ENCODE measurements around the gene SRP72.

SRP72 gene

GRCh38 chr4:56465599-56466295 lies 1.7 kb upstream of the SRP72 start:
- no peak for DNase-seq

- peak; percentile 2 for DNase-seq
Measured at GRCh38 chr4:56466296-56466761, 1.1 kb upstream of the SRP72 start.

GRCh38 chr4:56466910-56467283 lies 520 bp upstream of the SRP72 start:
- no peak for DNase-seq

- DNase-seq: no peak
Measured at GRCh38 chr4:56468097-56468422, 643 bp downstream of the SRP72 start.

- no peak for DNase-seq
Measured at GRCh38 chr4:56469489-56470210, 2.2 kb downstream of the SRP72 start.

- DNase-seq: no peak
Measured at GRCh38 chr4:56475917-56476316, 8.5 kb downstream of the SRP72 start.

DNA sequence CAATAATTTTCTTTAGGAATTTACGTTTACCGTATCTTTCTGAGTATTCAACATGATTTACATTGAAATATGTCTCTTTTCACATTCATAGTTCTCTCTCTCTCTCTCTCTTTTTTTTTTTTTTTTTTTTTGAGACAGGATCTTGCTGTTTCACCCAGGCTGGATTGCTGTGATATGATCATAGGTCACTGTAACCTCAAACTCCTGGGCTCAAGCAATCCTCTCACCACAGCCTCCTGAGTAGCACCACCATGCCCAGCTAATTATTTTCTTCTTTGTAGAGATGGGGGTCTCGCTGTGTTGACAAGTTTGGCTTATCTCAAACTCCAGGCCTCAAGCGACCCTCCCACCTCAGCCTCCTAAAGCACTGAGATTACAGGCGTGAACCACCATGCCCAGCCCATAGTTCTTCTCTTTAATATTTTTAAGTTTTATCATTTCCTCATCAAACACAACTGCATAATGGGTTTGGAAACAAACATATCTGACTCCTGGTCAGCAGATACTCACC lies 9.8 kb downstream of the SRP72 start:
- no peak for DNase-seq

DNA sequence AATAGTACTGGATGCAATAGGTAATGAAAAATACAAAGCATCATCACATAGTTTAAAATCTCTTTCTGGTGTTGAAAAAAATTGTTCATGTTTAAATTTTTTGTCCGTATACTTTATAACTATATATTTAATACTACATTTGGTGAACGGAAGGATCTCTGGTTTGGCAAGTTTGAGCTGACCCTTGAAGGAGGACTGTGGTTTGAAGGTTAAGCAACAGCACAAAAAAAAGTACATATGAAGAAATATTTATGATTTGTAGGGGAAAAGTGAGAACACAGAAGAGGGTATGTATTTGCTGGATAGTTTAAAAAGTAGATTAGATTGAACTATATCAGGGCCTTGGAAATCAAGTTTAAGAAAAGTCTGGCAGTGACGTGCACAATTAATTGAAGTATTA lies 13.3 kb downstream of the SRP72 start:
- no peak for DNase-seq

GRCh38 chr4:56496241-56496640 lies 28.8 kb downstream of the SRP72 start:
- DNase-seq: no peak

- peak; percentile 61 for DNase-seq
Measured at GRCh38 chr4:56505269-56506130, 38.1 kb downstream of the SRP72 start, which contains the start of gene ARL9. Gene ARL9, plus strand, starts transcription at chr4:56505791. Its CDS starts 72 bp downstream, at chr4:56505863.

GRCh38 chr4:56511098-56511497 lies 43.7 kb downstream of the SRP72 start:
- no peak for DNase-seq

DNA sequence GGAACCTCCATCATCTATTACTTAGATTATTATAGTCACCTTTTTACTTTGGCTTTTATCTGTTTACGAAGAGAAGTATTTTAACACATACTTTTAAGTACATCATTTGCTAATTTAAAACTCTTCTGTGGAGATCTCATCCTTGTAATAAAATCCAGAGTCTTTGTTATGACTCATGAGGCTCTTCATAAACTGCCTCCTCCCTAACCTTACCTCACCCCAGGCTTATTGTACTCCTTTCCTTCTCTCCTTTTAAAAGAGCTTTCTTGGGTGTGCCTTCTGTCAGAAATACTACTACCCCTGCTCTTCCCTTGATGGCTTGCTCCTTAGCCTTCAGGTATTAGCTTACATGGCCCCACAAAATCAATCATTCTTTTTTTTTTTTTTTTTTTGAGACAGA lies 44.7 kb downstream of the SRP72 start:
- DNase-seq: no peak

GRCh38 chr4:56513517-56513916 lies 46.1 kb downstream of the SRP72 start:
- DNase-seq: no peak

DNA sequence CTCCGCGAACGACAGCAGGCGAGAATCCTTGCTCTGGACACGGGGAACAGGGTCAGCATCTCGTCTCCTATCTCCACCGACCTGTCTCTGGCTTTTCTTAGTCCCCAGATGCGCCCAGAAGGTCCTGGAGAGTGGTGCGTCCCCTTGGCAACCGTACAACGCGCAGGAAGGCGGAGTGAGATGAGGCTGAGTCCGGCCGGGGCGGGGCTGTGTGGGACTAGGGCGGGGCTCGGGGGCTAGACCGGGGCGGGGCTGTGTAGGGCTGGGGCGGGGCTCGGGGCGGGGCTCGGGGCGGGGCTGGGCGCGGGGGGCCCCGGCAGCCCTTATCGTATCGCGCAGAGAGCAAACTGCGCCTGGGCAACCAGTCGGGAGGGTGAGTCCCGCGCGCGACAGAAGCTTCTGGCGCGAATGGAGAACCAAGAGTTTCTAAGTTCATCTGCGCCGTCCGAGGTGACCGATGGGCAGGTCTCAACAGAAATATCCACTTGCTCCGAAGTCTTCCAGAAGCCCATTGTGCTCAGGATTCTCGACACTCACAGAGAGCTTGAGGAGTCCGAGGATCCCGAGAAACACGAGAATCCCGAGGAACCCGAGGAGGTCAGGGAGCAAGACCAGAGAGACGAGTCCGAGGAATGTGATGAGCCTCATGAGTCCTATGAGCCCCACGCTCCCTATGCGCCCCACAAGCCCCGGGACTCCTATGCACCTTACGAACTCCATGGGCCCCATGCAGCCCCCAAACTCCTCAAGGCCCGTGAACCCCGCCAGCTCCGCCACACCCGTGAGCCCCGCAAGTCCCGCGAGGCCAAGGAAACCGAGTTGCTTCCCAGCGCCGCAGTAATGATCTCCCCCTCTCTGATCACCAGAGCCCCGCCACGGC lies 63.1 kb downstream of the SRP72 start:
- DNase-seq: peak; percentile 61

DNA sequence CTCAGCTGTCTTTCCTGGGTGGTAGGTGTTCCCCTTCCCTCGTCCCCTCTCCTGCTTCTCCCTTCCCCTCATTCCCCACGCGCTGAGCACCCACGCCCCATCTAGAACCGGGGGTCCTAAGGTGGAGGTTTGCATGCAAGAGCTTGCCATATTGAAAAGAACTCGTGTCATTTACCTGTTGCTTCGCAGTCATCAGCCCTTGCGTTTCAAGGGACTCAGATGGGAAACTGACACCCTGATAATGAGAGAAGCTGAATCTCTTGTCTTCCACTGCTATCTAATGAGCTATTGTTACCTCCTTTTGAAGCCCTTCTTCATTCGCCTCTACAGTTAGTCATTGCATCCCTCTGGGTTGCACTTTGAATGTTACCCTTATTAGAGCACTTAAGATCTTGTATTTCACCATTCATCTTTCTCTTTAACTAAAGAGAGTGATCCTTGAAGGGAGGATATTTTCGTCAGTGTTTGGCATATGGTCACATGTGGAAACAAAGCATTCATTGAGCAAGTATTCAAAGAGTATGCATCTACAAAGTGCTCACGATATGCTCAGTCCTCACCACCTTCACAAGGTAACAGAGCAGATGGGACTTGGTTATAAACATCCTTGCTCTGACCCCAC lies 63.8 kb downstream of the SRP72 start:
- no peak for DNase-seq

- DNase-seq: no peak
Measured at GRCh38 chr4:56531823-56532222, 64.4 kb downstream of the SRP72 start.

- DNase-seq: no peak
Measured at GRCh38 chr4:56532239-56532638, 64.8 kb downstream of the SRP72 start.

GRCh38 chr4:56535915-56536314 lies 68.5 kb downstream of the SRP72 start:
- DNase-seq: no peak

DNA sequence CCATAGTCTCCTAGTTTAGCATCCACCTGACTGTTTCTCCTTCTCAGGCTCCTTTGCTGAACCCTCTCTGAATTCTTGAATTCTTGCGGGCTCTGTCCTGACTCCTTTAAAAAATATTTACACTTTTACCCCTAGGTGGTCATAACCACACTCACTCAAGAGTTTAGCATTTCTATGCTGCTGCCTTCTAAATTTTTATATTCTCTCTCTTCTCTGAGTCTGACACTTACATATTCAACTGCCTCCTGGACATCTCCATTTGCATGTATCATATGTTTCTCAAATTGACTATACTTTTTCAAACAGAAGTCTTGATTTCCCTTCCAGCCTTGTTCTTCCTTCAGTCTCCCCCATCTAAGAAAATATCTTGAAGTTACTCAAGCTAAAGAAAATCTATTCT lies 69.7 kb downstream of the SRP72 start:
- DNase-seq: no peak

DNA sequence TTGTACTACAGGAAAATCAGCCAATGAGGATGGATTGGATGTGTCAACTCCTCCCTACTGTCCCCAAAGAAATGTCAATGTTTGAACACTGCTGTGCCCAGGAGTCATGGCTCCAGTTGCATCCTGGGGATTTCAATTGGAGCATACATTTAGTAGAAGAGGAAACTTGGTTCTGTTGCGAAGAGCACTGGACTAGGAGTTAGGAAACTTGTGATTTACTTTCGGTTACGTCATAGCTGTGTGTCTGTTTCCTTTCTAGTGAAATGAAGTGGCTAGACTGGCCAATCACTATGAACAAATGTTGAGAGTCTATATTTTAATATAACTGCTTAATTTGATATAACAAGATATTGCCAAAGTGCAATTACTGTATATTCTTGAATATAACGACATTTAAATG lies 73.4 kb downstream of the SRP72 start:
- DNase-seq: no peak

- DNase-seq: peak; percentile 74
Measured at GRCh38 chr4:56544573-56545131, 77.2 kb downstream of the SRP72 start.
